T47D (cell line): ENCODE data around the gene PWWP2B.

Experiments
- DNase-seq, 2 experiments: peaks; one replicate each; pipeline versions ENCODE4 v3.0.0 to v3.0.0-alpha.2; 2011 to 2012; ENCODE audit warnings: low read depth in 1 of 2, low spot score in 1 of 2
- JUND ChIP-seq: IDR thresholded peaks from 2 replicates; pipeline ENCODE4 v1.6.1; 2012; ENCODE audit warnings: low read depth
- in situ Hi-C: cut with HindIII; loops from 2 replicates; pipeline ENCODE4 v1.10.0; 2016; ENCODE audit warnings: low sequenced_read_pairs, low pct_unique_long_range_greater_than_20kb

PWWP2B gene

GRCh38 chr10:132460071-132460470 is 63.1 kb downstream of the PWWP2B start:
- no peak for DNase-seq
- TF ChIP-seq JUND = no peak
- in situ Hi-C loops = no loop called here

GRCh38 chr10:132460691-132461090 is 63.7 kb downstream of the PWWP2B start:
- TF ChIP-seq JUND = no peak
- in situ Hi-C loops = no loop called here
- DNase-seq = no peak

- in situ Hi-C loops = no loop called here
- no peak for DNase-seq
- no peak for TF ChIP-seq JUND
Observed at GRCh38 chr10:132461103-132461682, 64.2 kb downstream of the PWWP2B start.

GRCh38 chr10:132461683-132462231 is 64.8 kb downstream of the PWWP2B start:
- in situ Hi-C loops = no loop called here
- TF ChIP-seq JUND = no peak
- no peak for DNase-seq

GRCh38 chr10:132462463-132463332 is 65.7 kb downstream of the PWWP2B start:
- no peak for TF ChIP-seq JUND
- DNase-seq = no peak
- in situ Hi-C loops = no loop called here

- peak in 1 of 2 experiments; percentile 56 for DNase-seq
- no peak for TF ChIP-seq JUND
- in situ Hi-C loops = no loop called here
Observed at GRCh38 chr10:132463333-132464255, 66.6 kb downstream of the PWWP2B start.

GRCh38 chr10:132464256-132465192 is 67.5 kb downstream of the PWWP2B start:
- in situ Hi-C loops = no loop called here

GRCh38 chr10:132465193-132465888 is 68.3 kb downstream of the PWWP2B start:
- DNase-seq = no peak
- TF ChIP-seq JUND = no peak
- in situ Hi-C loops = no loop called here

More at GRCh38 chr10:132464256-132465192, 67.5 kb downstream of the PWWP2B start:
- no peak for DNase-seq
- TF ChIP-seq JUND = no peak

- TF ChIP-seq JUND = no peak
- no peak for DNase-seq
- in situ Hi-C loops = no loop called here
Observed at GRCh38 chr10:132465889-132466519, 69.0 kb downstream of the PWWP2B start.

GRCh38 chr10:132466520-132467463 is 69.8 kb downstream of the PWWP2B start:
- in situ Hi-C loops = no loop called here
- DNase-seq = no peak
- no peak for TF ChIP-seq JUND
